CD14-positive monocyte (primary cell): ENCODE measurements around the gene SUCLG2. TPM values are rescaled to one million over a fixed set of nuclear protein-coding genes. Genes with fewer than 3 reads are reported as not detected.

Source experiments
- DNase-seq, 3 donors: peaks; one replicate each; pipeline ENCODE4 v3.0.0-alpha.2; 2011 to 2022
- H2AFZ ChIP-seq: 2 replicates; pipeline ENCODE4 v1.6.0; 2012; ENCODE audit warnings: mild to moderate bottlenecking, low read depth, low read length, inconsistent platforms; ENCODE audit not compliant: insufficient read depth, poor library complexity, severe bottlenecking
- H3K27ac ChIP-seq, 2 donors: 1 replicate in 1 of 2; 2 replicates in 1 of 2; pipeline ENCODE4 v1.5.1; 2012 to 2013; ENCODE audit warnings: low read length in 2 of 2, control low read depth in 1 of 2, inconsistent platforms in 1 of 2, low read depth in 1 of 2, mild to moderate bottlenecking in 1 of 2
- H3K27me3 ChIP-seq, 2 donors: one replicate each; pipeline versions ENCODE4 v1.6.0 to v1.6.1; 2011 to 2013; ENCODE audit warnings: low read length in 2 of 2; ENCODE audit not compliant: control insufficient read depth in 2 of 2, insufficient read depth in 2 of 2
- H3K36me3 ChIP-seq, 2 donors: replicated peaks in 1 of 2; 1 replicate in 1 of 2; 2 replicates in 1 of 2; pipeline versions ENCODE4 v1.5.1 to v1.6.1; 2012 to 2013; ENCODE audit warnings: low read length in 2 of 2, control low read depth in 1 of 2, inconsistent platforms in 1 of 2, mild to moderate bottlenecking in 1 of 2; ENCODE audit not compliant: insufficient read depth in 2 of 2, control insufficient read depth in 1 of 2
- H3K4me1 ChIP-seq, 2 donors: 1 replicate in 1 of 2; 2 replicates in 1 of 2; pipeline versions ENCODE4 v1.5.1 to v1.6.1; 2012 to 2013; ENCODE audit warnings: low read length in 2 of 2, control low read depth in 1 of 2, inconsistent platforms in 1 of 2, mild to moderate bottlenecking in 1 of 2, moderate library complexity in 1 of 2; ENCODE audit not compliant: insufficient read depth in 2 of 2, control insufficient read depth in 1 of 2
- H3K4me2 ChIP-seq: replicated peaks from 2 replicates; pipeline ENCODE3; 2012; ENCODE audit warnings: low read length, moderate library complexity, mild to moderate bottlenecking; ENCODE audit not compliant: poor library complexity, severe bottlenecking; ENCODE audit errors: extremely low read depth
- H3K4me3 ChIP-seq, 3 experiments: fragments of 200-600 bp in 1 of 3; sonication (generic) in 1 of 3; replicated peaks in 1 of 3; 1 replicate in 2 of 3; 2 replicates in 1 of 3; pipeline ENCODE4 v1.5.1; 2011 to 2013; ENCODE audit warnings: low read length in 3 of 3, mild to moderate bottlenecking in 3 of 3, control low read depth in 2 of 3, low read depth in 2 of 3, inconsistent platforms in 1 of 3, moderate library complexity in 1 of 3
- H3K79me2 ChIP-seq: 2 replicates; pipeline ENCODE4 v1.6.0; 2012; ENCODE audit warnings: mild to moderate bottlenecking, control low read depth, inconsistent platforms, low read length, moderate library complexity; ENCODE audit not compliant: insufficient read depth
- H3K9ac ChIP-seq: 2 replicates; pipeline ENCODE4 v1.6.0; 2017; ENCODE audit warnings: low read length, mild to moderate bottlenecking; ENCODE audit not compliant: insufficient read depth, poor library complexity, severe bottlenecking
- H3K9me3 ChIP-seq, 2 donors: replicated peaks in 1 of 2; 1 replicate in 1 of 2; 2 replicates in 1 of 2; pipeline versions ENCODE4 v1.5.1 to v1.6.1; 2012 to 2013; ENCODE audit warnings: low read length in 2 of 2, control low read depth in 1 of 2; ENCODE audit not compliant: control insufficient read depth in 1 of 2, insufficient read depth in 1 of 2
- H4K20me1 ChIP-seq: 2 replicates; pipeline ENCODE4 v1.6.0; 2012; ENCODE audit warnings: mild to moderate bottlenecking, low read length, control low read depth, moderate library complexity; ENCODE audit not compliant: insufficient read depth
- H3K27ac Mint-ChIP-seq, 7 donors: one replicate each; pipeline ENCODE4 v1.8.0; 2020; ENCODE audit warnings: mild to moderate bottlenecking in 7 of 7, mixed read lengths in 7 of 7, moderate library complexity in 6 of 7, inconsistent platforms in 2 of 7
- H3K27me3 Mint-ChIP-seq, 3 donors: one replicate each; pipeline ENCODE4 v1.8.0; 2021 to 2022; ENCODE audit warnings: low read depth in 3 of 3, mild to moderate bottlenecking in 3 of 3, mixed read lengths in 3 of 3, moderate library complexity in 3 of 3, inconsistent platforms in 1 of 3
- H3K36me3 Mint-ChIP-seq, 2 donors: one replicate each; pipeline ENCODE4 v1.8.0; 2020; ENCODE audit warnings: mixed read lengths in 2 of 2, inconsistent platforms in 1 of 2, mild to moderate bottlenecking in 1 of 2
- H3K4me1 Mint-ChIP-seq: one replicate; pipeline ENCODE4 v1.8.0; 2020; ENCODE audit warnings: mild to moderate bottlenecking, mixed read lengths
- H3K4me3 Mint-ChIP-seq, 2 donors: one replicate each; pipeline ENCODE4 v1.8.0; 2020; ENCODE audit warnings: mild to moderate bottlenecking in 2 of 2, mixed read lengths in 2 of 2, moderate library complexity in 1 of 2
- H3K9me3 Mint-ChIP-seq, 7 donors: one replicate each; pipeline ENCODE4 v1.8.0; 2020 to 2022; ENCODE audit warnings: mixed read lengths in 7 of 7, mild to moderate bottlenecking in 6 of 7, moderate library complexity in 6 of 7, inconsistent platforms in 2 of 7
- WGBS: methylation state at CpG from one replicate; pipeline ENCODE4 v1.1.5; 2013; ENCODE audit warnings: missing lambda C conversion rate; ENCODE audit not compliant: insufficient coverage; 5-methylcytosine and 5-hydroxymethylcytosine counted together
- intact Hi-C, 2 donors: fragments of 100-400 bp; cut with micrococcal nuclease; formaldehyde crosslinking; loops; one replicate each; pipeline versions ENCODE4 v1.15.0 to v1.15.1; 2023
- polyA plus RNA-seq, 3 donors: library from polyadenylated mRNA; depleted of rRNA in 1 of 3; unstranded in 2 of 3; stranded (reverse) in 1 of 3; fragments of 300-500 nt in 2 of 3; fragments of >200 nt in 1 of 3; fragmentation: Illumina TruSeq in 2 of 3; gene quantifications; 1 replicate in 2 of 3; 2 replicates in 1 of 3; pipeline ENCODE4 v1.2.3, GENCODE V29; 2012 to 2021
- TF ChIP-seq, protein P1 (sequence below): fragments of 200-600 bp; IDR thresholded peaks from one replicate; pipeline ENCODE4 v1.8.0; 2022; ENCODE audit warnings: antibody characterized with exemption, mild to moderate bottlenecking

SUCLG2 gene
- polyA plus RNA-seq, 3 donors, result 10.8 to 37.5 (median 32.9) TPM

DNA sequence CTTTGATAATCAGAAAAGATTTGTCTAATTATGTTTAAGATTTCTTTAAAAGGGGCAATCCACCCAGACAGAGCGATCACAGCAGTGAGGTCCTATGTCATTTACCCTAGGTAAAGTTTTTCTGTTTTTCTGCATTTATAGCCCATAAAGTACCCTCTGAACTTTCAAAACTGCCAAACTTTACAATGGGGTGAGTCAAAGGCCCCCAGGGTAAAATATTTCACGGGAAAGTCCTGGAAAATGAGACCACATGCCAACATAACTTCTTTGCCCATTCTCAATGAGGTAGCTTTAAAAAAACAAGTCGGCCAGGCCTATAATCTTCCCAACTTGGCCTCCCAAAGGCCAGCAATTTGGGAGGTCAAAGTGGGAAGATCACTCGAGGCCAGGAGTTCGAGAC, 53.0 kb downstream of the SUCLG2 start:
- Histone ChIP-seq H3K36me3 (peaks cover 23 to 39% of the 10 kb centered on the region in 2 donors), H3K9ac (no peak overlapping the region), H3K27ac (no peak overlapping the region), H3K4me3 (no peak overlapping the region), H3K27me3 (no peaks in the 10 kb centered on the region), H3K4me2 (no peak overlapping the region), H4K20me1 (peaks cover 15% of the 10 kb centered on the region), H2AFZ (no peak overlapping the region), H3K9me3 (no peaks in the 10 kb centered on the region), H3K79me2 (no peaks in the 10 kb centered on the region), H3K4me1 (no peaks in the 10 kb centered on the region)
- intact Hi-C loops, result no loop called here
- peaks cover 2% of the 10 kb centered on the region for H3K4me1 Mint-ChIP-seq
- DNase-seq, result no peak
- 100% methylated on average over 3 of the region's 5 CpGs for WGBS
- no peak overlapping the region for H3K4me3 Mint-ChIP-seq
- TF ChIP-seq, protein P1, sequence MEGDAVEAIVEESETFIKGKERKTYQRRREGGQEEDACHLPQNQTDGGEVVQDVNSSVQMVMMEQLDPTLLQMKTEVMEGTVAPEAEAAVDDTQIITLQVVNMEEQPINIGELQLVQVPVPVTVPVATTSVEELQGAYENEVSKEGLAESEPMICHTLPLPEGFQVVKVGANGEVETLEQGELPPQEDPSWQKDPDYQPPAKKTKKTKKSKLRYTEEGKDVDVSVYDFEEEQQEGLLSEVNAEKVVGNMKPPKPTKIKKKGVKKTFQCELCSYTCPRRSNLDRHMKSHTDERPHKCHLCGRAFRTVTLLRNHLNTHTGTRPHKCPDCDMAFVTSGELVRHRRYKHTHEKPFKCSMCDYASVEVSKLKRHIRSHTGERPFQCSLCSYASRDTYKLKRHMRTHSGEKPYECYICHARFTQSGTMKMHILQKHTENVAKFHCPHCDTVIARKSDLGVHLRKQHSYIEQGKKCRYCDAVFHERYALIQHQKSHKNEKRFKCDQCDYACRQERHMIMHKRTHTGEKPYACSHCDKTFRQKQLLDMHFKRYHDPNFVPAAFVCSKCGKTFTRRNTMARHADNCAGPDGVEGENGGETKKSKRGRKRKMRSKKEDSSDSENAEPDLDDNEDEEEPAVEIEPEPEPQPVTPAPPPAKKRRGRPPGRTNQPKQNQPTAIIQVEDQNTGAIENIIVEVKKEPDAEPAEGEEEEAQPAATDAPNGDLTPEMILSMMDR, result no peak
- H3K27ac Mint-ChIP-seq, result no peak overlapping the region
- peaks cover 50 to 60% of the 10 kb centered on the region in 2 donors for H3K36me3 Mint-ChIP-seq
- H3K27me3 Mint-ChIP-seq, result peaks cover 0 to 3% (median 2%) of the 10 kb centered on the region in 3 donors
- H3K9me3 Mint-ChIP-seq, result no peaks in the 10 kb centered on the region

DNA sequence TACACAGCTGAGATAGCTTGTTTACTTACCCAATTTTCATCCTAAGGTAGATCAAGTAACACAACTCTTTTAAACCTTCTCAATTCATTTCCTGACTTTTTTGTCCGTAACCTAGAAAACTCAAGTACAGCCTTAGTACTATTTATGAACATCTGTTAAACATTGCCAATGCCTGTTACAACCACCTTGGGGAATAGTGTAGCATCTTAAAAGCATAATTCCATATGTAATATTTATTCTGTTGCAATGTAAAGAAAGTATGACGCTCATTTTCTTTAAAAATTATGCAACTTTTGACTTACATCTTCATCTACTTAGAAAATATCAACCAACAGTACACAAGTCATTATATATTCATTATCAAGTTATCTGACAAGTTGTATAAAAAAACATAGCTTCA, 54.6 kb downstream of the SUCLG2 start:
- no peak for DNase-seq
- no peaks in the 10 kb centered on the region for H3K4me1 ChIP-seq
- H3K36me3 ChIP-seq, result peaks cover 10 to 31% of the 10 kb centered on the region in 2 donors
- H3K27ac Mint-ChIP-seq, result no peak overlapping the region
- TF ChIP-seq, protein P1, result no peak
- H3K4me1 Mint-ChIP-seq, result peaks cover 2% of the 10 kb centered on the region
- H3K9ac ChIP-seq, result no peak overlapping the region
- peaks cover 0 to 2% (median 0%) of the 10 kb centered on the region in 7 donors for H3K9me3 Mint-ChIP-seq
- H3K27ac ChIP-seq, result no peak overlapping the region
- H2AFZ ChIP-seq, result no peak overlapping the region
- H4K20me1 ChIP-seq, result peaks cover 15% of the 10 kb centered on the region
- H3K27me3 ChIP-seq, result no peaks in the 10 kb centered on the region
- no peak overlapping the region for H3K4me3 Mint-ChIP-seq
- H3K4me3 ChIP-seq, result no peak overlapping the region
- WGBS, result no CpG with 5 or more reads among the region's 2 CpGs
- no peaks in the 10 kb centered on the region for H3K9me3 ChIP-seq
- H3K79me2 ChIP-seq, result no peaks in the 10 kb centered on the region
- intact Hi-C loops, result no loop called here
- H3K36me3 Mint-ChIP-seq, result peaks cover 45 to 59% of the 10 kb centered on the region in 2 donors
- H3K27me3 Mint-ChIP-seq, result peaks cover 0 to 3% (median 0%) of the 10 kb centered on the region in 3 donors
- no peak overlapping the region for H3K4me2 ChIP-seq
